Heart left ventricle (tissue), 13 donors: ENCODE data around the gene AGBL5.

Experiments used
- POLR2A ChIP-seq, 2 donors: fragments of 450-650 bp; IDR thresholded peaks; one replicate each; pipeline ENCODE4 v1.6.1; 2017; ENCODE audit warnings: antibody characterized with exemption in 2 of 2, mild to moderate bottlenecking in 2 of 2, moderate library complexity in 2 of 2
- TF ChIP-seq, protein P1 (sequence below), 12 donors: fragments of 200-600 bp; sonication (generic) in 4 of 12; IDR thresholded peaks; one replicate each; pipeline versions ENCODE4 v1.5.0 to v1.8.0; 2018 to 2022; ENCODE audit warnings: antibody characterized with exemption in 12 of 12, mild to moderate bottlenecking in 5 of 12
- donor health status: ischemic (EF 13 %, LVEDD 7.1; RV severe dilation, severe dysfunction).
- donor health status: DM: no; HTN: yes; CAD: no.
- donor health status: DM: no; HTN: no; CAD: no.
- donor health status: ischemic (EF 25% LVEDD 6.9; RV normal size, moderate dysfunction).
- donor health status: ischemic (EF 25% LVEDD 5.7; RV mildly dilated, moderate dysfunction).
- donor health status: ischemic (EF 35%, LVEDD 5.7; RV mildly dilated, moderate dysfunction).
- donor health status: nonischemic (EF 11% LVEDD 7.7; RV severe dilation, severe dysfunction).
- donor health status: DM: yes; HTN: yes; CAD: no.
- donor health status: PGD.
- donor health status: ischemic (EF 29% LVEDD 5.4; RV normal size, mild dysfunction).
- donor health status: nonischemic (EF 23%, LVEDD 6.1; RV moderate dilation, normal function).

DNA sequence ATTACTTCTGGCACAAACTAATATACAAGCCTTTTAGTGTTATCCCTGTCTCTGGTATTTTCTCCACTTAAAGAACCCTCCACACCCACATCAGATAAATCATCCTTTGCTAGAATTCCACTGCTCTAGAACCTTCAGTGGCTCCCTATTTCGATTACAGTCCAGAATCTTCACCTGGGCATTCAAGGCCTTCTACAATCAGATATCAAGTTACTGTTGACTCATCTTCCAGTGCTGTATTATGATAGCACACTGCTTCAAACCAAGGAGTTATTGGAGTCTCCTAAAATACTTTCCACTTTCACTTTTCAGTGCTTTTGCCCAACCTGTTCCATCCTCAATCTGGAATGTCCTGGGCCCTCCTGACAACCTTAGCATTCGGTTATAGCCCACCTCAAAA, 64.1 kb downstream of the AGBL5 start:
- no peak for TF ChIP-seq POLR2A (IDR thresholded peaks at IDR 0.05)
- TF ChIP-seq, protein P1, sequence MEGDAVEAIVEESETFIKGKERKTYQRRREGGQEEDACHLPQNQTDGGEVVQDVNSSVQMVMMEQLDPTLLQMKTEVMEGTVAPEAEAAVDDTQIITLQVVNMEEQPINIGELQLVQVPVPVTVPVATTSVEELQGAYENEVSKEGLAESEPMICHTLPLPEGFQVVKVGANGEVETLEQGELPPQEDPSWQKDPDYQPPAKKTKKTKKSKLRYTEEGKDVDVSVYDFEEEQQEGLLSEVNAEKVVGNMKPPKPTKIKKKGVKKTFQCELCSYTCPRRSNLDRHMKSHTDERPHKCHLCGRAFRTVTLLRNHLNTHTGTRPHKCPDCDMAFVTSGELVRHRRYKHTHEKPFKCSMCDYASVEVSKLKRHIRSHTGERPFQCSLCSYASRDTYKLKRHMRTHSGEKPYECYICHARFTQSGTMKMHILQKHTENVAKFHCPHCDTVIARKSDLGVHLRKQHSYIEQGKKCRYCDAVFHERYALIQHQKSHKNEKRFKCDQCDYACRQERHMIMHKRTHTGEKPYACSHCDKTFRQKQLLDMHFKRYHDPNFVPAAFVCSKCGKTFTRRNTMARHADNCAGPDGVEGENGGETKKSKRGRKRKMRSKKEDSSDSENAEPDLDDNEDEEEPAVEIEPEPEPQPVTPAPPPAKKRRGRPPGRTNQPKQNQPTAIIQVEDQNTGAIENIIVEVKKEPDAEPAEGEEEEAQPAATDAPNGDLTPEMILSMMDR (IDR thresholded peaks at IDR 0.05) = no peak
